Coronary artery (tissue), 2 donors: ENCODE results near the gene USP6.
A peak's percentile ranks its signal among the peaks of the same experiment; 100 is the strongest.
"Not testable (repeated sequence)": the region's sequence is repeated elsewhere in the genome, so short reads cannot be mapped to it uniquely, and the experiment has no call there.

Experiments
- DNase-seq: peaks from one replicate; pipeline ENCODE4 v3.0.0-alpha.2; 2017; ENCODE audit warnings: low spot score
- H3K27ac ChIP-seq, 2 donors: fragments of 200-600 bp; sonication (generic); one replicate each; pipeline ENCODE4 v1.5.1; 2016 to 2019
- H3K4me3 ChIP-seq: fragments of 200-600 bp; sonication (generic); 2 replicates; pipeline ENCODE4 v1.5.1; 2016; ENCODE audit warnings: mild to moderate bottlenecking, moderate library complexity
- TF ChIP-seq, protein P1 (sequence below): fragments of 200-600 bp; sonication (generic); IDR thresholded peaks from one replicate; pipeline ENCODE4 v1.5.1; 2019; ENCODE audit warnings: antibody characterized with exemption

Gene USP6

GRCh38 chr17:5210614-5211252 is 94.9 kb downstream of the USP6 start:
- H3K4me3 ChIP-seq = no peak overlapping the region
- TF ChIP-seq, protein P1, sequence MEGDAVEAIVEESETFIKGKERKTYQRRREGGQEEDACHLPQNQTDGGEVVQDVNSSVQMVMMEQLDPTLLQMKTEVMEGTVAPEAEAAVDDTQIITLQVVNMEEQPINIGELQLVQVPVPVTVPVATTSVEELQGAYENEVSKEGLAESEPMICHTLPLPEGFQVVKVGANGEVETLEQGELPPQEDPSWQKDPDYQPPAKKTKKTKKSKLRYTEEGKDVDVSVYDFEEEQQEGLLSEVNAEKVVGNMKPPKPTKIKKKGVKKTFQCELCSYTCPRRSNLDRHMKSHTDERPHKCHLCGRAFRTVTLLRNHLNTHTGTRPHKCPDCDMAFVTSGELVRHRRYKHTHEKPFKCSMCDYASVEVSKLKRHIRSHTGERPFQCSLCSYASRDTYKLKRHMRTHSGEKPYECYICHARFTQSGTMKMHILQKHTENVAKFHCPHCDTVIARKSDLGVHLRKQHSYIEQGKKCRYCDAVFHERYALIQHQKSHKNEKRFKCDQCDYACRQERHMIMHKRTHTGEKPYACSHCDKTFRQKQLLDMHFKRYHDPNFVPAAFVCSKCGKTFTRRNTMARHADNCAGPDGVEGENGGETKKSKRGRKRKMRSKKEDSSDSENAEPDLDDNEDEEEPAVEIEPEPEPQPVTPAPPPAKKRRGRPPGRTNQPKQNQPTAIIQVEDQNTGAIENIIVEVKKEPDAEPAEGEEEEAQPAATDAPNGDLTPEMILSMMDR = no peak
- DNase-seq = no peak
- H3K27ac ChIP-seq = peak overlapping the region in 1 of 2 donors; percentile 67

- peak overlapping the region in 1 of 2 donors; percentile 67 for H3K27ac ChIP-seq
These were observed 95.6 kb downstream of the USP6 start for GRCh38 chr17:5211458-5211857.

DNA sequence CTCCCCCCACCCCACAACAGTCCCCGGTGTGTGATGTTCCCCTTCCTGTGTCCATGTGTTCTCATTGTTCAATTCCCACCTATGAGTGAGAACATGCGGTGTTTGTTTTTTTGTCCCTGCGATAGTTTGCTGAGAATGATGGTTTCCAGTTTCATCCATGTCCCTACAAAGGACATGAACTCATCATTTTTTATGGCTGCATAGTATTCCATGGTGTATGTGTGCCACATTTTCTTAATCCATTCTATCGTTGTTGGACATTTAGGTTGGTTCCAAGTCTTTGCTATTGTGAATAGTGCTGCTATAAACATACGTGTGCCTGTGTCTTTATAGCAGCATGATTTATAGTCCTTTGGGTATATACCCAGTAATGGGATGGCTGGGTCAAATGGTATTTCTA is 101.7 kb downstream of the USP6 start:
- not testable (repeated sequence) for H3K27ac ChIP-seq, DNase-seq, H3K4me3 ChIP-seq

More at GRCh38 chr17:5211458-5211857, 95.6 kb downstream of the USP6 start:
- no peak overlapping the region for H3K4me3 ChIP-seq
- no peak for DNase-seq
- TF ChIP-seq, protein P1 = no peak

DNA sequence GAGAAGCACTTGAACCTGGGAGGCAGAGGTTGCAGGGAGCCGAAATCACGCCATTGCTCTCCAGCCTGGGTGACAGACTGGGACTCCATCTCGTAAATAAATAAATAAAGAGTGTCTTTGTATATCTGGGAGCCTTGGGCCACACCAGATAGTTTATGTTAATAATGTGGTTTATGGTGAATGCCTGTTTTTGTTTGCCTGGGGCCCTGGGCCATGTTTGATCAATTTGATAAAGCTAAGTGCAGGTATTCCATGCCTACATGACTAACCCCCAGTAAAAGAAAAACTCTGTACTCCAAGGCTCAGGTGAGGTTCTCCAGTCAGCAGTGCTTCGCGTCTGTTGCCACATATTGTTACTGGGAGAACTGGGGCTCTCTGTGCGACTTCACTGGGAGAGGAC is 103.7 kb downstream of the USP6 start:
- no peak for DNase-seq
- TF ChIP-seq, protein P1 = no peak

DNA sequence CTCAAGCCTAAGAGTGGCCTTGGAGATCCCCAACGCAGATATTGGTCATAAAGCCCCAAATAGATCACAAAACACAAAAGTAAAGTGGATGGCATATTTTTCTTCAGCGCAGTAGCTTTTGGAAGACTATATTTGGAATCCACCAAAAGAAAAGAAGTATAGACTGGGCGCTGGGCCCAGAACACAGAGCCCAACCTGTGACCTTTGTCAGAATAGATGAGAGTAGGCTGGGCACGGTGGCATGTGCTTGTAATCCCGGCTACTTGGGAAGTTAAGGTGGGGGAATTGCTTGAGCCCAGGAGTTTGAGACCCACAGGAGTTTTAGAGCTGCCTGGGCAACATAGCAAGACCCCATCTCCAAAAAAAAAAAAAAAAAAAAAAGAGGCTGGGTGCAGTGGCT is 104.2 kb downstream of the USP6 start:
- H3K4me3 ChIP-seq = no peak overlapping the region
- H3K27ac ChIP-seq = no peak overlapping the region
- DNase-seq = no peak
- TF ChIP-seq, protein P1 = no peak

More for the DNA sequence above, 103.7 kb downstream of the USP6 start:
- H3K4me3 ChIP-seq = no peak overlapping the region
- no peak overlapping the region for H3K27ac ChIP-seq

DNA sequence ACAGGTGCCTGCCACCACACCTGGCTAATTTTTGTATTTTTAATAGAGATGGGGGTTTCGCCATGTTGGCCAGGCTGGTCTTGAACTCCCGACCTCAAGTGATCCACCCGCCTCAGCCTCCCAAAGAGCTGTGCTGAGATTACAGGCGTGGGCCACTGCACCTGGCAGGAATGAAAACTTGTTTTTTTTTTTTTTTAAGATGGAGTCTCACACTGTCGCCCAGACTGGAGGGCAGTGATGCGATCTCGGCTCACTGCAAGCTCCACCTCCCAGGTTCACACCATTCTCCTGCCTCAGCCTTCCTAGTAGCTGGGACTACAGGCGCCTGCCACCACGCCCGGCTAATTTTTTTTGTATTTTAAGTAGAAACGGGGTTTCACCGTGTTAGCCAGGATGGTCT is 106.1 kb downstream of the USP6 start:
- H3K27ac ChIP-seq = peak overlapping the region in 1 of 2 donors; percentile 68
- not testable (repeated sequence) for H3K4me3 ChIP-seq, DNase-seq
